Tibial nerve (tissue), 4 donors: ENCODE measurements around the gene SEPTIN11.

Experiments used
- EP300 ChIP-seq, 2 donors: sonication (generic); formaldehyde crosslinking; IDR thresholded peaks; one replicate each; pipeline ENCODE4 v1.6.1; 2017; ENCODE audit warnings: antibody characterized with exemption in 2 of 2, mild to moderate bottlenecking in 1 of 2
- POLR2A ChIP-seq, 2 donors: fragments of 450-650 bp; IDR thresholded peaks; one replicate each; pipeline ENCODE4 v1.6.1; 2017; ENCODE audit warnings: antibody characterized with exemption in 2 of 2, mild to moderate bottlenecking in 2 of 2, moderate library complexity in 2 of 2
- TF ChIP-seq, protein P1 (sequence below), 5 experiments: fragments of 200-600 bp in 3 of 5; fragments of 450-650 bp in 2 of 5; sonication (generic) in 3 of 5; IDR thresholded peaks; one replicate each; pipeline ENCODE4 v1.5.1; 2016 to 2019; ENCODE audit warnings: antibody characterized with exemption in 5 of 5, mild to moderate bottlenecking in 3 of 5, moderate library complexity in 2 of 5

DNA sequence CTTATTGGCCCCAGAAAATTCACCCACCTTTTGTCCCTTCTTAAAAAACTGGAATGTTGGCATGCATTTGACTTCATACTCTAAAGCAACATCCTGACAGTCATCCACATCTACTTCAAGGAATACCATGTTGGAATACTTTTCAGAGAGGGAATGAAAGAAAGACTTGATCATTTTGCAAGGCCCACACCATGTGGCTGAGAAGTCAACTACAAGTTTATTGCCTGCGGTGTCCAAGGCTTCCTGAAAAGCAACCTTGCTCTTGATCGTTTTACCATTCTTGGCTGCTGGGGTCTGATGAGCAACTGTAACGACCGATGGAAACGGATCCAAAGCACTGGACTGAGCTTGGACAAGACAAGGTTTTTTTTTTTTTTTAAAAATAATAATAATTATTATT lies 9.3 kb downstream of the SEPTIN11 start:
- TF ChIP-seq EP300 (IDR thresholded peaks at IDR 0.05): no peak
- TF ChIP-seq, protein P1, sequence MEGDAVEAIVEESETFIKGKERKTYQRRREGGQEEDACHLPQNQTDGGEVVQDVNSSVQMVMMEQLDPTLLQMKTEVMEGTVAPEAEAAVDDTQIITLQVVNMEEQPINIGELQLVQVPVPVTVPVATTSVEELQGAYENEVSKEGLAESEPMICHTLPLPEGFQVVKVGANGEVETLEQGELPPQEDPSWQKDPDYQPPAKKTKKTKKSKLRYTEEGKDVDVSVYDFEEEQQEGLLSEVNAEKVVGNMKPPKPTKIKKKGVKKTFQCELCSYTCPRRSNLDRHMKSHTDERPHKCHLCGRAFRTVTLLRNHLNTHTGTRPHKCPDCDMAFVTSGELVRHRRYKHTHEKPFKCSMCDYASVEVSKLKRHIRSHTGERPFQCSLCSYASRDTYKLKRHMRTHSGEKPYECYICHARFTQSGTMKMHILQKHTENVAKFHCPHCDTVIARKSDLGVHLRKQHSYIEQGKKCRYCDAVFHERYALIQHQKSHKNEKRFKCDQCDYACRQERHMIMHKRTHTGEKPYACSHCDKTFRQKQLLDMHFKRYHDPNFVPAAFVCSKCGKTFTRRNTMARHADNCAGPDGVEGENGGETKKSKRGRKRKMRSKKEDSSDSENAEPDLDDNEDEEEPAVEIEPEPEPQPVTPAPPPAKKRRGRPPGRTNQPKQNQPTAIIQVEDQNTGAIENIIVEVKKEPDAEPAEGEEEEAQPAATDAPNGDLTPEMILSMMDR (IDR thresholded peaks at IDR 0.05): no peak
- TF ChIP-seq POLR2A (IDR thresholded peaks at IDR 0.05): no peak
